ENCODE results near the gene ESD.

Gene ESD

GRCh38 chr13:46735425-46735824 lies 61.5 kb downstream of the ESD start:
- TF ChIP-seq CTCF (IDR thresholded peaks at IDR 0.05; ENCODE audit: extremely low read depth, insufficient read depth, missing control alignments) = no peak
- no peak for DNase-seq (ENCODE audit: low spot score)
- in situ Hi-C loops (cut with MboI; ENCODE audit: low pct_unique_long_range_greater_than_20kb, low sequenced_read_pairs, unreplicated experiment) = no loop called here

DNA sequence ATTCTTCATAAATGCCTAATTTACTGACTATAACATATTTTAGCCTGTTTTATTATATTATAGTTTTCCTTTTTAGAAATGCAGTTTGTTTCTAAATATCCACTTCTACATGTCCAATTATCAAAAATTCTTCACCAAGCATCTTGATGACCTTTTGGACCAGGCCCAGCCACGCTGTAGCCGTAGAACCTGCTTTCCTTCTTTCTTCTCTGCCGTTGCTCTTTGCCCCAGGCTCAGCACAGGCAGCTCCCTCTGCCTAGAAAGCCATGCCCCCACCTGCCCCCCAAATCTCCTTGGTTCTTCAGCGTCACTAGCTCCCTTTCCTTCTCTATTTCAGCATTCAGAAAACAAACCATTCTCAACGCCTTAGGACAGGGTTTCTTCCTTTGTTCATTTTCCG lies 65.4 kb downstream of the ESD start:
- DNase-seq (ENCODE audit: low spot score) = no peak
- in situ Hi-C loops (cut with MboI; ENCODE audit: low pct_unique_long_range_greater_than_20kb, low sequenced_read_pairs, unreplicated experiment) = no loop called here
- no peak for TF ChIP-seq CTCF (IDR thresholded peaks at IDR 0.05; ENCODE audit: extremely low read depth, insufficient read depth, missing control alignments)

DNA sequence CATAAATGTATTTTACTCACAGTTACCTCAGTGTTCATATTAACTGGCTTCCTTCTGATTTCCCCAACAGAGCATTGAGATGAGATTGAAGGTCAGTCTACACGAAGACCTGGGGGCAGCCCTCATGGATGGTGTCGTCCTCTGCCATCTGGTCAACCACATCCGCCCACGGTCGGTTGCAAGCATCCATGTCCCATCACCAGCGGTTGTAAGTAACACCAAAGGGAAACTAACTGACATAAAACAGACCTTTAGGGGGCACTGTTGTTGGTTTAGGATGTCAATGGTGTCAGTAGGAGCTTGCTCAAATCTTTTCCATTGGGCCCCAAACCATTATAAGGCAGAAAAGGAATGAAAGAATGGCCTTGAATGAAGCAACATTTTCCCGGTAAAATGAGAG lies 68.2 kb downstream of the ESD start:
- in situ Hi-C loops (cut with MboI; ENCODE audit: low pct_unique_long_range_greater_than_20kb, low sequenced_read_pairs, unreplicated experiment) = loop anchor here (10.0 kb wide), 1 partner anchor 244 kb away; no protein-coding TSS in a partner anchor
- DNase-seq (ENCODE audit: low spot score) = peak; percentile 12
- peak; percentile 37 for TF ChIP-seq CTCF (IDR thresholded peaks at IDR 0.05; ENCODE audit: extremely low read depth, insufficient read depth, missing control alignments)

DNA sequence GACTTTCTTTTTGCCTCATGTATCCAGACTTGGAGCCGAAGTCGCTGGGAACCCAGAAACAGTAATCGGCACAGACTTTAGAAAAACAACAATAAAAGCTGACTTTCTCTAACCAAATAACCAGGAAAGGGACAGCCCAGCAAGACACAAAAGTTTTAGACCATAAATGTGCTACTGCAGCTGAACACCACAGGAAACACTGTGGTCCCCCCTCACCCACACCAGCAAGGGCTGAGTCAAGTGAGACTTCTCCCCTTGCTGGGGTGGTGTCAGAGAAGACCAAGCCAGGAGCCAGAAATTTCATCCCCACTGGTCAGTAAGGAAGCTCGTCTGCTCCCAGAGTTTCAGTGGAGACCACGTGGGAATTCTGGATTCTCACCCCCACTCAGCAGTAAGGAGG lies 70.6 kb downstream of the ESD start:
- TF ChIP-seq CTCF (IDR thresholded peaks at IDR 0.05; ENCODE audit: extremely low read depth, insufficient read depth, missing control alignments) = no peak
- DNase-seq (ENCODE audit: low spot score) = no peak
- in situ Hi-C loops (cut with MboI; ENCODE audit: low pct_unique_long_range_greater_than_20kb, low sequenced_read_pairs, unreplicated experiment) = loop anchor here (10.0 kb wide), 1 partner anchor 242 kb away; no protein-coding TSS in a partner anchor

Measured in GM13977 (cell line).